Frontal cortex (tissue), 4 donors: ENCODE results near the gene MRS2. TPM values are rescaled to one million over a fixed set of nuclear protein-coding genes. Genes with fewer than 3 reads are reported as not detected.

Source experiments
- DNase-seq, 2 donors: peaks; one replicate each; pipeline ENCODE4 v3.0.0; 2012; ENCODE audit warnings: low spot score in 2 of 2
- FAIRE-seq: peaks from 2 replicates; lab custom pipeline; 2012; peaks lifted over from hg19 to GRCh38; lab: Jason Lieb, UNC
- total RNA-seq: library from RNA; depleted of rRNA; stranded (reverse); fragments of >200 nt; gene quantifications from one replicate; pipeline ENCODE4 v1.2.3, GENCODE V29; 2014
- donor health status: control.
- donor health status: control.
- donor health status: control.

The MRS2 gene
- total RNA-seq, 1 donor from 2014 or later = 21.6 TPM

DNA sequence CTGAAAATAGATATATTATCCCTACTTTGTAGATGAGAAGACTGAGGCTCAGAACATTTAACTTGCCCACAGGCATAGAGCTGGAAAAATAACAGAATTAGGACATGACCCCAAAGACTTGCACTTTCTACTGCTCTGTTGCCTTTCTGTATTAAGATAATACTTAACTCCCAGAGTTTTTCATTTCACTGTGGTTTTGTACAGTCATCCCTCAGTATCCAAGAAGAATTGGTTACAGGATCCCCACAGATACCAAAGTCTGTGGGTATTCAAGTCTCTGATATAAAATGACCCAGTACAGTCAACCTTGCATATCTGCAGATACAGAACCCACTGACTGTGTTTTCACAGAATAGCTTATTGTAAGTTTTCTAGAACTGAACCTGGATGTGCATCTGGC, 16.8 kb downstream of the MRS2 start:
- FAIRE-seq = no peak
- no peak for DNase-seq

GRCh38 chr6:24425091-24425490, 22.4 kb downstream of the MRS2 start:
- no peak for DNase-seq
- FAIRE-seq = no peak

DNA sequence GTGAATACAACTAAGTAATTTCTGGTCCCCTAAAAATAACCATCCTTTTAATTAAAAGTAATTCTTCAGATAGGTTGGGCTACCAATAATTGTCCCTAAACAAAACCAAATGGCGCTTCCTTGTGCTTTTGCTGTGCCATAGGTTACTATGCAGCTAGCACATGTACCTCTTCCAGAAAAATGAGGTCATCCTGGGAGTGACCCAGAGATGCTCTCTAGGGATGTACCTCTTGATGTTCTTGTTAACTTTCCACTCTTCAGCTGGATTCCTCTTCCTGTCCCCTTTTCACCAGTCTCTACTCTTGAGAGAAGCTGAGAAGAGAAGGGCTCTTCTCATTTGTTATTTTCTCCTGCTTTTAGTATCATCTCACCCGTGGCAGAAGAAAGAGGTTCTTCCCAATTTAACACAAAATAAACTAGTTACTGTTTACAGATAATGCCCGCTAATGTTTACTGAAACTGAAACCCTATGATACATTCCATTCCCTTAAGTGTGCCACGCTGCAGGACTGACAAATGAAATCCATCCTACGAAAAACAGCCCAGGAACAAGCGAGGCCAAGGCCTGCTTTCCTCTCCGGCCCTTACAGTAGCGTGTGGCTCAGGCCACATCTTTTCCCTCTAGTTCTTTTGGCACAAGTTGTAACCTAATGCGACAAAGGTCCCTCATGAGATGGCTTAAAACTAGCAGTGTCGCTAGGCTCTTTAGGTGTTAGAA, 24.2 kb downstream of the MRS2 start:
- DNase-seq = no peak
- FAIRE-seq = no peak

DNA sequence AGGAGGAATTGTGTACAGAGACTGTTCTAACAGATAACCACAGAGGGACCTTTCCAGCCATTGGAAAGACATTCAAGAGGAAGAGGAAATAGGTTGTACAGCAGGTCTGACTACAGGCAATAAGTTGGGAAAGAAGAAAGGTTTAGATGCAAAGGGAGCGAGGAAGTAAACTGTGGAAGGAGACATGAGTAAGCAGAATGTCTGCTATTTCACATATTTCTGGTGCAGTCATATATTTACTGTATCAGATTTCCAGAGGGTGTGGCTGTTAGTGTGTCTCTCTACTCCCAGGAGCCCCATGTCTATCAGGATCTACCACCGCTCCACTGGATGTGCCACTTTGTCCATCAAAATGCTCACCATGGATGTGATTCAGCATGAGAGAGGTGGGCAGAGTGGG, 25.9 kb downstream of the MRS2 start:
- DNase-seq (no peak), FAIRE-seq (no peak)

DNA sequence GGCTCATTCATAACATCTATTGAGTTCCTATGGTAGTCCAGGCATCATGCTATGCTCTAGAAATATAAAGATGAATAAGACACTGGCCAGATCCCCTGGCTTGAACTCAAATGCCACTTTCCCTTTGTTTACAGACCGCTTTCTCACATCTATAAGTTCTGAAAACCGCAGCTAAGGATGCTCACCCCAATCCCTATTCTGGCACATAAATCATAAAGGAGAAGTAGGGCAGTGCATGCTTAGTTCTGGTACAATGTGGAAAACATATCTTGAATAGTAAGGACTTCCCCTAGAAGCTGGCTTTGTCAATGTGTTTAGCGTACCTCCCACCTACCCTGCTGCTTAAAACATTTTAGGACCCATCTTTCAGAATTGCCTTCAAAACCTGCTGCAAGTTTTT, 26.4 kb downstream of the MRS2 start:
- FAIRE-seq = no peak

GRCh38 chr6:24430086-24430485, 27.4 kb downstream of the MRS2 start:
- no peak for FAIRE-seq

More for the DNA sequence above, 26.4 kb downstream of the MRS2 start:
- no peak for DNase-seq

GRCh38 chr6:24431045-24431451, 28.3 kb downstream of the MRS2 start:
- DNase-seq = no peak
- FAIRE-seq = no peak

More at GRCh38 chr6:24430086-24430485, 27.4 kb downstream of the MRS2 start:
- no peak for DNase-seq

GRCh38 chr6:24432611-24433010, 29.9 kb downstream of the MRS2 start:
- DNase-seq (no peak), FAIRE-seq (no peak)

DNA sequence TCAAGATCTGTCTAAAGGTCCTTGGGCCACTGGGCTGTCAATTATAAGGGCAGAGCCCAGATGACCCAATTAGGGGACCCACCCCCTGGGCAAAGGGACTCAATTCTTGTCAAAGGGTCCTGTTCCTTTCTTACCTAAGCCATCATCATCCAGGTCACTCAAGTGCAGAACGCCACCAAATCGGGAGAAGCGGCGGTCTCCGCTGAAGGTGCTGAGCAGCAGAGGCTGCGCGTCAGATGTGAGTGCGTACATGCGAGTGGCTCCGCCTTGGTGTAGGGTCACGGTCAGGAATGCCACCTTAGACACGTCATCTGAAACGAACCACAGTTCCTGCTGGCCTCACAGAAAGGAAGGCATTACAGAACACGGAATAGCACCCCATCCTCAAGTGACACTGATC, 34.2 kb downstream of the MRS2 start:
- FAIRE-seq = no peak
- no peak for DNase-seq

DNA sequence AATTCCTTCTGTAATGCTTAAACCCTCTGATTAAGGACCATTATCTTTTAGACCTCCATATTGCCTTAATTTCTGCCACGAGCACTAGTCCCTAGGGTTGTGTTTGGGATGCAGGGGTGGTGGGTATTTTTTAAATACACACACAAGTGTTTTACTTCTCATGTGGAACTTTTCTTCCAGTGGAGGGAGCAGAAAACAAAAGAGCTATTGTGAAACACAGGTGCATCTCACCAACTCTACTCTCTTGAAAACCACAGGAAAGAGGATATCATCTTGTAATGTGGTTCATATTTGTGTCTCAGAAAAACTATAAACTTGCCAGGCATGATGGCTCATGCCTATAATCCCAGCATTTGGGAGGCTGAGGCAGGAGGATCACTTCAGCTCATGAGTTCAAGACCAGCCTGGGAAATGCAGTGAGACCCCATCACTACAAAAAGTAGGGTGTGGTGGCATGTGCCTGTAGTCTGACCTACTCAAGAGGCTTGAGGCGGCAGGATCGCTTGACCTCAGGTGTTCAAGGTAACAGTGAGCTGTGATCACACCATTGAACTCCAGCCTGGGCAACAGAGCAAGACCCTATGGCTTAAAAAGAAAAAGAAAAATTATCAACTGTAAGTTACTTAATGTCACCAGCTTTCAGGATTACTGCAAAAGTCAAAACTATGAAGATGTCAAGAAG, 37.3 kb downstream of the MRS2 start:
- DNase-seq (no peak), FAIRE-seq (no peak)

DNA sequence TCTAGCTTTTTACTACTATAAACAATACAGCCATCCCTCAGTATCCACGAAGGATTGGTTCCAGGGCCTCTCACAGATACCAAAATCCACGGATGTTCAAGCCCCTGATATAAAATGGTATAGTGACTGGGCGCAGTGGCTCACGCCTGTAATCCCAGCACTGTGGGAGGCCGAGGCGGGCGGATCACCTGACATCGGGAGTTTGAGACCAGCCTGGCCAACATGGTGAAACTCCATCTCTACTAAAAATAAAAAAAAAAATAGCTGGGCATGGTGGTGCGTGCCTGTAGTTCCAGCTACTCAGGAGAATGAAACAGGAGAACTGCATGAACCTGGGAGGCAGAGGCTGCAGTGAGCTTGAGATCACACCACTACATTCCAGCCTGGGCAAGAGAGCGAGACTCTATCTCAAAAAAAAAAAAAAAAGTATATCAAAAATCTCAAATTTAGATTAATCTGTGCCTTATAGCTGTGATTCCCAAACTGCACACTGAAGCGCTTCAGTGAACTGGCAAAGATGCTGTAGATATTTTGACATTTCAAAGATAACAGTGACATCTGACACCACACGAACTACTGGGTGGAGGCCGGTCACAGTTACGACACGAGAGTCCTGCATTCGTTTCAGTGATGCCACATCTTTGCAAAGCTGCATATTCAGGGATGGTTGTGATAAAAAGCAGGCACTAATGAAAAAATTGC, 38.3 kb downstream of the MRS2 start:
- FAIRE-seq (no peak), DNase-seq (no peak)

- FAIRE-seq (no peak), DNase-seq (no peak)
Measured at GRCh38 chr6:24441599-24441904, 38.8 kb downstream of the MRS2 start.

- no peak for FAIRE-seq
- no peak for DNase-seq
Measured at GRCh38 chr6:24444588-24444987, 41.9 kb downstream of the MRS2 start.

- no peak for DNase-seq
- FAIRE-seq = no peak
Measured at GRCh38 chr6:24445704-24446103, 43.0 kb downstream of the MRS2 start.

GRCh38 chr6:24446670-24447069, 43.9 kb downstream of the MRS2 start:
- FAIRE-seq = no peak
- DNase-seq = no peak

GRCh38 chr6:24448396-24448795, 45.7 kb downstream of the MRS2 start:
- FAIRE-seq (no peak), DNase-seq (no peak)

DNA sequence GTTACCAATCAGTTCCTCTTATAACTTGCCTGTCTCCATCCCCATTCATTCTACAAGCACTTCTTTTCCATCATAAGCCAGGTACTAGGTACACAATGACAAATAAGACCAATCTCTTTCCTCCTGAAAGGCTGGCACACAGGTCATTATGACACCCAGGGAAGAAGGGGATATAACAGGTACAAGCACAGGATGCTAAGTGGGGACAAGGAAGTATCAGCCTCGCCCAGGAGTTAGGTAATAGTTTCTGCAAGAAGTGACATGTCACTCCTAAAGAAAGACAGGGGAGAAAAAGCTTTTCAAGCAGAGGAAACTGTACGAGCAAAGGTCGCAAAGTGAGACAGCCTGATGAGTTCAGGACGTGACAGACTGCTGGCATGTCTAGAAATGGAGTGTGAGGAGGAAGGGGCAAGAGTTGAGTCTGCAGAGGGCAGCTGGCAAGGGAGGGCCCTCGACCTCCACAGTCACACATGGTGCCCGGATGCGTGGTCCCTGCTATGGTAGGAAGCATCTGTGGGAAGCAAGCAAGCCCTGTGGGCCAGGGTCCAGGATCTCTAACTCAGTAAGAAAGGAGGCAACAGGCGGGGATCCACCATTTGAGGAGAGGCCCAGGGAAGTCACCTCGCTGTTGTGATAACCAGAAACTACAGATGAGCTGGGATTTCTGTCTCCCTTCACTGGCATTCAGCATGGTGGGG, 46.2 kb downstream of the MRS2 start:
- DNase-seq = no peak
- FAIRE-seq = no peak

GRCh38 chr6:24451581-24452388, 49.0 kb downstream of the MRS2 start:
- no peak for DNase-seq

DNA sequence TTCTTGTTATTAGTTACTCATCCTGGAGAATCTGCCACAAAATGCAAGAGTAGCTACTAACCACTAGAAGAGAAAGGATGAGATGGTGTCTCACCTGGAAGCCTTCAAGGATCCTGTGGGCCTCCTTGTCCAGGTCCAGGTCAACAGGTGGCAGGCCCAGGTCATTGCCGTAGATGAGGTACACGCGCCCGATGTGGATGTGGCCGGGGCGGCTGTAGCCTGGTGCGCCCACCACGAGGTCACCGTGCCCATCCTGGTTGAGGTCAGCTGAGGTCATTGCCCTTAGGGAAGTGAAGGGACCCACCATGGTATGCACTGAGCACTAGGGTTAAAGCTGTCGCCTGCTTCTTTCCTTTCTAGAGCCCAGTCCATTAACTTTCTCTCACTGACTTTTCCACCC, 51.2 kb downstream of the MRS2 start:
- DNase-seq (no peak), FAIRE-seq (no peak)

More at GRCh38 chr6:24451581-24452388, 49.0 kb downstream of the MRS2 start:
- FAIRE-seq = no peak

GRCh38 chr6:24454452-24454851, 51.7 kb downstream of the MRS2 start:
- no peak for DNase-seq
- FAIRE-seq = no peak
